GM10847 (cell line): ENCODE data around the gene SYDE2.

Source experiments
- POLR2A ChIP-seq: IDR thresholded peaks from 2 replicates; pipeline ENCODE4 v1.6.1; 2011; ENCODE audit not compliant: insufficient read length; ENCODE audit errors: extremely low read depth

SYDE2 gene

GRCh38 chr1:85148524-85149250 is 52.1 kb downstream of the SYDE2 start:
- no peak for TF ChIP-seq POLR2A

- TF ChIP-seq POLR2A: no peak
Measured at GRCh38 chr1:85146972-85147359, 53.9 kb downstream of the SYDE2 start.

GRCh38 chr1:85144351-85144750 is 56.5 kb downstream of the SYDE2 start:
- no peak for TF ChIP-seq POLR2A

- no peak for TF ChIP-seq POLR2A
Measured at GRCh38 chr1:85142753-85143152, 58.1 kb downstream of the SYDE2 start.

- no peak for TF ChIP-seq POLR2A
Measured at GRCh38 chr1:85137660-85138059, 63.2 kb downstream of the SYDE2 start.

GRCh38 chr1:85135392-85135798 is 65.4 kb downstream of the SYDE2 start:
- no peak for TF ChIP-seq POLR2A

GRCh38 chr1:85134583-85135391 is 66.0 kb downstream of the SYDE2 start:
- TF ChIP-seq POLR2A: no peak

- no peak for TF ChIP-seq POLR2A
Measured at GRCh38 chr1:85133565-85134159, 67.2 kb downstream of the SYDE2 start.

GRCh38 chr1:85132078-85132720 is 68.6 kb downstream of the SYDE2 start:
- TF ChIP-seq POLR2A: no peak

- no peak for TF ChIP-seq POLR2A
Measured at GRCh38 chr1:85128316-85128715, 72.5 kb downstream of the SYDE2 start.

- TF ChIP-seq POLR2A: no peak
Measured at GRCh38 chr1:85125891-85126290, 74.9 kb downstream of the SYDE2 start.

GRCh38 chr1:85124091-85124490 is 76.7 kb downstream of the SYDE2 start:
- no peak for TF ChIP-seq POLR2A

GRCh38 chr1:85122169-85122568 is 78.6 kb downstream of the SYDE2 start:
- no peak for TF ChIP-seq POLR2A

- no peak for TF ChIP-seq POLR2A
Measured at GRCh38 chr1:85121744-85122143, 79.1 kb downstream of the SYDE2 start.

GRCh38 chr1:85118751-85119150 is 82.1 kb downstream of the SYDE2 start:
- no peak for TF ChIP-seq POLR2A

- TF ChIP-seq POLR2A: no peak
Measured at GRCh38 chr1:85116856-85117255, 84.0 kb downstream of the SYDE2 start.
